Measurements from ENCODE around the gene DLG2.

DNA sequence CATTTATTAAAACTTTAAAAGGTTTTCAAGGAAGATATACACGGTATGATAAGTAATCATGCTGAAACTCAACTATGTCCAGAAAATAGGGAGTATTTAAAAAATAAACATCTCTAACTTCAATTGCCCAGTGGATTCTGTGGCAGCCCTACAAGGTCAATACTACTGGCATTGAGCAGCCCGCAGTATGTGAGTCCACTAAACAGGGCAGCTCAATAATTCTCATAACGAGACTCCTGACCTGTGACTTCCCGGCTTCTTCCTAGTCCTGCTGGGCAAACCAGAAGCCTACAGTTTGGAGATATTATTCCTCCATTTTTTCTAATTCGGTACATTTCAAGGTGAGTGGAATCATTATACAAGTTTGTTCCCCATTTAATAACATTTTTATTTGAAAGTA is 1760.5 kb downstream of the DLG2 start:
- TF ChIP-seq, protein P1, sequence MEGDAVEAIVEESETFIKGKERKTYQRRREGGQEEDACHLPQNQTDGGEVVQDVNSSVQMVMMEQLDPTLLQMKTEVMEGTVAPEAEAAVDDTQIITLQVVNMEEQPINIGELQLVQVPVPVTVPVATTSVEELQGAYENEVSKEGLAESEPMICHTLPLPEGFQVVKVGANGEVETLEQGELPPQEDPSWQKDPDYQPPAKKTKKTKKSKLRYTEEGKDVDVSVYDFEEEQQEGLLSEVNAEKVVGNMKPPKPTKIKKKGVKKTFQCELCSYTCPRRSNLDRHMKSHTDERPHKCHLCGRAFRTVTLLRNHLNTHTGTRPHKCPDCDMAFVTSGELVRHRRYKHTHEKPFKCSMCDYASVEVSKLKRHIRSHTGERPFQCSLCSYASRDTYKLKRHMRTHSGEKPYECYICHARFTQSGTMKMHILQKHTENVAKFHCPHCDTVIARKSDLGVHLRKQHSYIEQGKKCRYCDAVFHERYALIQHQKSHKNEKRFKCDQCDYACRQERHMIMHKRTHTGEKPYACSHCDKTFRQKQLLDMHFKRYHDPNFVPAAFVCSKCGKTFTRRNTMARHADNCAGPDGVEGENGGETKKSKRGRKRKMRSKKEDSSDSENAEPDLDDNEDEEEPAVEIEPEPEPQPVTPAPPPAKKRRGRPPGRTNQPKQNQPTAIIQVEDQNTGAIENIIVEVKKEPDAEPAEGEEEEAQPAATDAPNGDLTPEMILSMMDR (IDR thresholded peaks at IDR 0.05; ENCODE audit: extremely low read depth in 1 of 2, insufficient read depth in 1 of 2, low read depth in 1 of 2, low read length in 2 of 2): no peak
- TF ChIP-seq EZH2 (IDR thresholded peaks at IDR 0.05; ENCODE audit: borderline replicate concordance, low read depth, low read length, severe bottlenecking): no peak
- no peak for TF ChIP-seq POLR2A (IDR thresholded peaks at IDR 0.05; ENCODE audit: low read depth, low read length)
- no peak for TF ChIP-seq GATA2 (IDR thresholded peaks at IDR 0.05; ENCODE audit: insufficient read depth, insufficient read length, low read depth, low read length)
- TF ChIP-seq, protein P2, sequence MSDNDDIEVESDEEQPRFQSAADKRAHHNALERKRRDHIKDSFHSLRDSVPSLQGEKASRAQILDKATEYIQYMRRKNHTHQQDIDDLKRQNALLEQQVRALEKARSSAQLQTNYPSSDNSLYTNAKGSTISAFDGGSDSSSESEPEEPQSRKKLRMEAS (IDR thresholded peaks at IDR 0.05; ENCODE audit: insufficient read depth, insufficient read length): no peak
- no peak for TF ChIP-seq JUN (IDR thresholded peaks at IDR 0.05; ENCODE audit: borderline replicate concordance, insufficient read depth, insufficient read length, low read depth)
- no peak for TF ChIP-seq POLR2AphosphoS5 (IDR thresholded peaks at IDR 0.05; ENCODE audit: insufficient read depth, low read depth, low read length)
- no peak for TF ChIP-seq FOS (IDR thresholded peaks at IDR 0.05; ENCODE audit: borderline replicate concordance, insufficient read depth, low read length)
